CD4-positive, alpha-beta memory T cell (primary cell): Measurements from ENCODE around the gene MAL. TPM values are rescaled to one million over a fixed set of nuclear protein-coding genes. Genes with fewer than 3 reads are reported as not detected.

Source experiments
- CTCF ChIA-PET: fragments of 350-600 bp; sonication (Branson Sonifier 250); formaldehyde crosslinking; loops from one replicate; lab custom pipeline; 2021; ENCODE audit warnings: inconsistent platforms; ENCODE audit not compliant: partially characterized antibody; lab: Charles Lee
- POLR2A ChIA-PET: fragments of 350-600 bp; sonication (Branson Sonifier 250); formaldehyde crosslinking; loops from one replicate; lab custom pipeline; 2021; ENCODE audit not compliant: partially characterized antibody; lab: Charles Lee
- DNase-seq, 5 donors: peaks; one replicate each; pipeline versions ENCODE4 v3.0.0 to v3.0.0-alpha.2; 2020 to 2022; ENCODE audit warnings: mixed read lengths in 1 of 5
- H3K27ac ChIP-seq: one replicate; pipeline ENCODE4 v1.7.0; 2013; ENCODE audit warnings: low read depth, low read length
- H3K27me3 ChIP-seq: 2 replicates; pipeline ENCODE4 v1.7.0; 2013; ENCODE audit warnings: mild to moderate bottlenecking, low read length, moderate library complexity; ENCODE audit not compliant: insufficient read depth
- H3K36me3 ChIP-seq: 2 replicates; pipeline ENCODE4 v1.7.0; 2013; ENCODE audit warnings: mild to moderate bottlenecking, low read length, moderate library complexity; ENCODE audit not compliant: insufficient read depth
- H3K4me1 ChIP-seq: 2 replicates; pipeline ENCODE4 v1.7.0; 2013; ENCODE audit warnings: mild to moderate bottlenecking, low read length, moderate library complexity; ENCODE audit not compliant: insufficient read depth
- H3K4me3 ChIP-seq, 2 donors: one replicate each; pipeline ENCODE4 v1.7.0; 2013; ENCODE audit warnings: low read length in 2 of 2, mild to moderate bottlenecking in 1 of 2
- H3K9me3 ChIP-seq, 2 donors: one replicate each; pipeline ENCODE4 v1.7.0; 2013; ENCODE audit warnings: low read length in 2 of 2, control low read depth in 1 of 2; ENCODE audit not compliant: control insufficient read depth in 1 of 2
- H3K27ac Mint-ChIP-seq, 7 donors: one replicate each; pipeline ENCODE4 v1.8.0; 2020 to 2021; ENCODE audit warnings: mixed read lengths in 7 of 7, mild to moderate bottlenecking in 6 of 7, inconsistent platforms in 3 of 7, moderate library complexity in 3 of 7
- H3K27me3 Mint-ChIP-seq, 2 donors: one replicate each; pipeline ENCODE4 v1.8.0; 2020 to 2021; ENCODE audit warnings: mixed read lengths in 2 of 2
- H3K36me3 Mint-ChIP-seq, 2 donors: one replicate each; pipeline ENCODE4 v1.8.0; 2020 to 2021; ENCODE audit warnings: mixed read lengths in 2 of 2, inconsistent platforms in 1 of 2, mild to moderate bottlenecking in 1 of 2
- H3K4me1 Mint-ChIP-seq, 4 donors: one replicate each; pipeline ENCODE4 v1.8.0; 2020 to 2021; ENCODE audit warnings: mixed read lengths in 4 of 4, mild to moderate bottlenecking in 1 of 4
- H3K4me3 Mint-ChIP-seq, 8 donors: one replicate each; pipeline ENCODE4 v1.8.0; 2020 to 2021; ENCODE audit warnings: mixed read lengths in 8 of 8, mild to moderate bottlenecking in 7 of 8, moderate library complexity in 6 of 8, inconsistent platforms in 3 of 8
- H3K9me3 Mint-ChIP-seq, 8 donors: one replicate each; pipeline ENCODE4 v1.8.0; 2020 to 2021; ENCODE audit warnings: mixed read lengths in 8 of 8, mild to moderate bottlenecking in 5 of 8, inconsistent platforms in 3 of 8, moderate library complexity in 1 of 8
- intact Hi-C: fragments of 100-400 bp; cut with micrococcal nuclease; formaldehyde crosslinking; loops from one replicate; pipeline ENCODE4 v1.15.1; 2023
- polyA plus RNA-seq, 2 donors: library from polyadenylated mRNA; unstranded; fragments of 300-500 nt; fragmentation: Illumina TruSeq; gene quantifications; one replicate each; pipeline ENCODE4 v1.2.3, GENCODE V29; 2021
- total RNA-seq, 2 experiments: library from RNA; stranded (reverse); gene quantifications; one replicate each; pipeline ENCODE4 v1.2.3, GENCODE V29; 2021

The MAL gene
- total and polyA plus RNA-seq, 4 experiments from 2014 or later, result 108 to 274 (median 192) TPM

DNA sequence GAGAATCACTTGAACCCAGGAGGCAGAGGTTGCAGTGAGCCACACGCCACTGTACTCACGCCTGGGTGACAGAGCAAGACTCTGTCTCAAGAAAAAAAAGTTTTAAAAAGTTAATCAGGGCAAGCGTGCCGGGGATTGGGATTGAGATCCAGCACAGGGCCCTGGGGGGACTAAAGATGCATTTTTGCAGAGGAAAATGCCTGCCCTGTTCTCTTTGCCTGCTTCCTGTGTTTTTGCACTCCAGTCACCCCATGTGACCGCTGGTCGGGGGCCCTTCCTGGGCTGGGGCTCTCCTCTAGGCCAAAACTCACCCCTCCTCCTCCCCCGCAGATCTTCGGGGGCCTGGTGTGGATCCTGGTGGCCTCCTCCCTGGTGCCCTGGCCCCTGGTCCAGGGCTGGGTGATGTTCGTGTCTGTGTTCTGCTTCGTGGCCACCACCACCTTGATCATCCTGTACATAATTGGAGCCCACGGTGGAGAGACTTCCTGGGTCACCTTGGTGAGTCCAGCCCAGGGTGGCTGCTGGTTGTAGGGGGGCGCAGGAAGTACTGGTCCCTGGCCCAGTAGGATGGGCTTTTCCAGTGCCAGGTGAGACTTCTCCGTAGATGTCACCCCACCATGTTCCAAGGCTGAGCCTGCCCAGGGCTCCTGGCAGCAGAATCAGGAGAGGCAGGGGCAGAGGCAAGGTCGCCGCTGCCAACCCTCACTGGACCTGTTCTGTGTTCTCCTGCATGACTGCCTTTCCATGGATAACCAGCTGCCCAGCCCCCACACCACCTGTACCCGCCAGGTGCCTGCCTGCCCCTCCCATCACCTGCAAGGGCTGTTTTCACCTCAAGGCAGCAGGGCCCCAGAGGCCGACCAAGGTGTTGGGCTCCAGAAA is 22.4 kb downstream of the MAL start:
- Histone ChIP-seq H3K27me3 (no peaks in the 10 kb centered on the region), H3K4me3 (no peak overlapping the region), H3K36me3 (peaks cover 21% of the 10 kb centered on the region), H3K9me3 (no peaks in the 10 kb centered on the region), H3K4me1 (peaks cover 19% of the 10 kb centered on the region), H3K27ac (no peak overlapping the region)
- no peak overlapping the region for H3K4me3 Mint-ChIP-seq
- H3K27ac Mint-ChIP-seq, result peak overlapping the region in 6 of 7 donors; percentile 9 to 48 (median 39)
- no peaks in the 10 kb centered on the region for H3K27me3 Mint-ChIP-seq
- H3K36me3 Mint-ChIP-seq, result peaks cover 29 to 57% of the 10 kb centered on the region in 2 donors
- no peaks in the 10 kb centered on the region for H3K9me3 Mint-ChIP-seq
- DNase-seq, result no peak
- POLR2A ChIA-PET, result interaction anchor here (1.0 to 1.3 kb wide), 2 partner anchors 23 to 30 kb away, joined by 3 read pairs; partner anchors contain the start of gene MAL
- H3K4me1 Mint-ChIP-seq, result peaks cover 13 to 72% (median 42%) of the 10 kb centered on the region in 4 donors
- intact Hi-C loops, result no loop called here
- CTCF ChIA-PET, result no interaction called here

DNA sequence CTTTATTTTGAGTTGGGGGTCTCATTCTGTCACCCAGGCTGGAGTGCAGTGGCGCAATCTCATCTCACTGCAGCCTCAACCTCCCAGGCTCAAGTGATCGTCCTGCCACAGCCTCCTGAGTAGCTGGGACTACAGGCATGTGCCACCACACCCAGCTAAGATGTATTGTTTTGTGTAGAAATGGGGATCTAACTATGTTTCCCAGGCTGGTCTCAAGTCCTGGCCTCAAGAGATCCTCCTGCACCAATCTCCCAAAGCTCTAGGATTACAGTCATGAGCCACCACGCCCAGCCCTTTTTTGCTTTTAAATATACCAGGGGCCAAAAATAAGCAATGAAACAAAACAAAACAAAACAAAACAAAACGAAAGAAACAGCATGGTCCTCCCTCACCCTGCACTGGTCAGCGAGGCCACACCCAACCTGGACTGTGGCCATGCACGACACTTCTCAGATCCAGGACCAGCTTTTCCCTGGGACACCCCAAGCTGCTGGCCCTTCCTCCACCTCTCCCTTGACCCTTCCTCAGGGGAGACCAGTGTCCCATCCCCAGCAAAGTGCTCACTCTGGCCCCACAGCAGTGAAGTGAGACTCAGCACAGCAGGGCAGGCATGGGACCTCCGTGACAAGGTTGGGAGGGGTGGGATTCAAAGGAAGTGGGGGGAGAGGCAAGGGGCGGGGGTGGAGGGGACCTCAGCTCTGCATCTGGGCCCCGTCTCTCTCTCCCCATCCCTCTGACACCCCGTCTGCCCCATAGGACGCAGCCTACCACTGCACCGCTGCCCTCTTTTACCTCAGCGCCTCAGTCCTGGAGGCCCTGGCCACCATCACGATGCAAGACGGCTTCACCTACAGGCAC is 23.5 kb downstream of the MAL start:
- no peak overlapping the region for H3K4me3 ChIP-seq
- H3K27me3 ChIP-seq, result no peaks in the 10 kb centered on the region
- H3K4me1 ChIP-seq, result peaks cover 24% of the 10 kb centered on the region
- ChIA-PET POLR2A (interaction anchor here (1.0 to 1.3 kb wide), 2 partner anchors 24 to 29 kb away, joined by 3 read pairs; partner anchors contain the start of gene MAL), CTCF (interaction anchor here (0.7 kb wide), 1 partner anchor 19 kb away, joined by 3 read pairs; no protein-coding TSS in a partner anchor)
- peaks cover 21% of the 10 kb centered on the region for H3K36me3 ChIP-seq
- DNase-seq, result no peak
- Mint-ChIP-seq H3K4me3 (peak overlapping the region in 1 of 8 donors; percentile 17), H3K9me3 (no peaks in the 10 kb centered on the region), H3K27ac (peak overlapping the region in 6 of 7 donors; percentile 18 to 70 (median 60)), H3K27me3 (no peaks in the 10 kb centered on the region), H3K4me1 (peaks cover 15 to 67% (median 41%) of the 10 kb centered on the region in 4 donors), H3K36me3 (peaks cover 36 to 60% of the 10 kb centered on the region in 2 donors)
- no peak overlapping the region for H3K27ac ChIP-seq
- no peaks in the 10 kb centered on the region for H3K9me3 ChIP-seq
- intact Hi-C loops, result no loop called here

DNA sequence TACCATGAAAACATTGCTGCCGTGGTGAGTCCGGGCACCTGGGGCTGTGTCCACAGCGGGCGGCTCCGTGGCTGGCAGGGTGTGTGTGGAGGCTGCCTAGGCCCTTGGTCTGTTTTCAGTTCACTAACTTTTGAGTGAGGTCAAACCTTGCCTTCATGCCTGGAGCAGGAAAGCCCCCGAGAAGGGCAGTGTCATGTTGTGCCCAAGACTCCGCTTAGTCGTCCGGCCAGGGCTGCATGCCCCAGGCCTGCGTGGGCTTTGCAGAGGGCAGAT is 24.1 kb downstream of the MAL start:
- no peak overlapping the region for H3K4me3 Mint-ChIP-seq
- Histone ChIP-seq H3K9me3 (no peaks in the 10 kb centered on the region), H3K27me3 (no peaks in the 10 kb centered on the region), H3K4me3 (no peak overlapping the region), H3K4me1 (peaks cover 29% of the 10 kb centered on the region), H3K36me3 (peaks cover 21% of the 10 kb centered on the region), H3K27ac (no peak overlapping the region)
- H3K27ac Mint-ChIP-seq, result peak overlapping the region in 3 of 7 donors; percentile 41 to 66 (median 61)
- no peaks in the 10 kb centered on the region for H3K9me3 Mint-ChIP-seq
- DNase-seq, result no peak
- CTCF ChIA-PET, result no interaction called here
- POLR2A ChIA-PET, result no interaction called here
- no peaks in the 10 kb centered on the region for H3K27me3 Mint-ChIP-seq
- H3K36me3 Mint-ChIP-seq, result peaks cover 39 to 57% of the 10 kb centered on the region in 2 donors
- H3K4me1 Mint-ChIP-seq, result peaks cover 16 to 70% (median 42%) of the 10 kb centered on the region in 4 donors
- intact Hi-C loops, result no loop called here

DNA sequence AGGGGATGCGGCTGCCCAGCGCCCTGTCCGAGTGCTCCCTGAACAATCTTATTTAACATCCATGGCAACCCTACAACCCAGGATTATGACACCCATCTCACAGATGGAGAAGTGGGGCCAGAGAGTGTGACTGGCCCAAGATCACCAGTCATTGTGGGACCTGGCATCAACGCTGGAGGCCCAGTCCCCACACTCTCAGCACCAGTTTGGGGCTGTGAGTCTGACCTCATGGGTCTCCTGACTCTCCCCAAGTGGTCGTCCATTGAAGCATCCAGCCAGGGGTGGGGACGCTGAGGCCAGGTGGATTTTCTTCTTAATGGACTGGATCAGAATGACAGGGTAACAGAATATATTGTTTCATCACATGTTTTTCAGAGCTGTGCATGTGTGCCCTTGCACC is 24.5 kb downstream of the MAL start:
- Mint-ChIP-seq H3K27me3 (no peaks in the 10 kb centered on the region), H3K4me1 (peaks cover 18 to 71% (median 42%) of the 10 kb centered on the region in 4 donors), H3K4me3 (no peak overlapping the region), H3K9me3 (no peaks in the 10 kb centered on the region), H3K27ac (peak overlapping the region in 5 of 7 donors; percentile 41 to 82 (median 76)), H3K36me3 (peaks cover 39 to 55% of the 10 kb centered on the region in 2 donors)
- no peak overlapping the region for H3K27ac ChIP-seq
- no peaks in the 10 kb centered on the region for H3K9me3 ChIP-seq
- DNase-seq, result no peak
- peaks cover 21% of the 10 kb centered on the region for H3K36me3 ChIP-seq
- no peak overlapping the region for H3K4me3 ChIP-seq
- ChIA-PET POLR2A (interaction anchor here (17.6 kb wide), 1 partner anchor 26 kb away, joined by 225 read pairs; no protein-coding TSS in a partner anchor), CTCF (interaction anchor here (1.2 kb wide), 1 partner anchor 27 kb away, joined by 4 read pairs; no protein-coding TSS in a partner anchor)
- intact Hi-C loops, result no loop called here
- no peaks in the 10 kb centered on the region for H3K27me3 ChIP-seq
- H3K4me1 ChIP-seq, result peaks cover 33% of the 10 kb centered on the region

DNA sequence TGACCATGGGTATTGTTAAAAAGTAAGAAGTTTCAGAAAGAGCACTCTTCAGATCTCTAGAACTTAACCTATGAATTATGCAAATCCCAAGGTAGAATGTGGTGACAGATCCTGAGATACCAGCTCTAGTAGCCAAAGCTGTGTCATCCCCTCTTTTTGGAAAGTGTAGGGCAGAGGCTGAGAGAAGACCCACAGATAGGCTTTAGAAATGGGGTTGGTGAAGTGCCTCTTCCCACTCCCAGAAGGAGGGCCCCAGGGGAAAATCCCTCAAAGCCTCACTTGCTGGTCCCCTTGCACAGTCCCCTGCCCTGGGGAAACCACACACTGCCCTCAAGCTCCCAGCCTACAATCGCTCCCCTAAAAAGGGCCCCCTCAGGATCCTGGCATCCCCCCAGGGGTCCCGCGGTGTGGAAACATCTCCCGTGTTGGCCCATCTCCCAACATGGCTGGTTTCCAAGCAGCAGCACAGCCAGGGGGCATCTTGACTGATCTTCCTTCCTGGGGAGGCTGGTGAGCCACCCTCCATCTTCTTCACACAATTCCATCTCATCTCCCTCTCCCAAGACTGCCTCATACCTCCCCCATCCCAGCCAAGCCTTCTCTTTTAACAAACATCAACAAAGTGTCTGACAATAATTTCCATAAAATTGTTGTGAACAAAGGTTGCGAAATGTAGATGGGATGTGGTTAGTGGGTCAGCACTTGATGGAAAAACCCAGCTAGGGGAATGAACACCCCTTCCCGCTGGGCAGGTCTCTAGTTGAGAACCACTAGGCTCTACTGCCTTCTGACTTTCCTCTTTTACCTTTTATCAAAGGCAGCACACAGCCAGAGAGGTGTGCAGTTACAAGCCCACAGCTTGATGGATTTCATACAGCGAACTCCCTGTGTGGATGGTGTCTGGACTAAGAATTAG is 25.1 kb downstream of the MAL start:
- Histone ChIP-seq H3K9me3 (no peaks in the 10 kb centered on the region), H3K4me3 (no peak overlapping the region), H3K4me1 (peaks cover 39% of the 10 kb centered on the region), H3K27me3 (no peaks in the 10 kb centered on the region), H3K36me3 (peaks cover 21% of the 10 kb centered on the region), H3K27ac (no peak overlapping the region)
- Mint-ChIP-seq H3K9me3 (no peaks in the 10 kb centered on the region), H3K36me3 (peaks cover 39 to 51% of the 10 kb centered on the region in 2 donors), H3K27ac (peak overlapping the region; percentile 41 to 82 (median 74)), H3K27me3 (no peaks in the 10 kb centered on the region), H3K4me3 (peak overlapping the region in 1 of 8 donors; percentile 11), H3K4me1 (peaks cover 23 to 71% (median 45%) of the 10 kb centered on the region in 4 donors)
- ChIA-PET CTCF (interaction anchor here (1.2 to 6.8 kb wide), 3 partner anchors 25 to 29 kb away, joined by 4 to 65 read pairs (median 42); no protein-coding TSS in a partner anchor), POLR2A (interaction anchor here (17.6 kb wide), 1 partner anchor 26 kb away, joined by 225 read pairs; no protein-coding TSS in a partner anchor)
- no peak for DNase-seq
- intact Hi-C loops, result no loop called here

DNA sequence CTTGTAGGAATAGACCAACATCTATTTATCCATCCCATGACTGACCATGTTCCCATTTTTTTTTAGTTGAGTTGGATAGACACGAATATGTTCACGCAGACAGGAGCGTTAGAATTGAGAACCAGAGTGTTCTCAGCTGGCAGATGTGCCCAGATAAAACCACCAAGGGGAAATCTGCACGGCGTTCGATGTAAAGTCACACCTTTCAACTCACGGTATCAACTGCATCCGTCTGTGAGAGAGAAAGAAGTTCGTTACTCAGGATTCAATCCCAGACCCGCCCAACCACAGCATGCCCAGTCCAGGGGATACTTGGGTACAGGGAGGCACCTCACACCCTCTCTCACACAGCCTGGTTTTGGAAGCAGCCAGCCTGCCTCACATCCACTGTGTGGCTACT is 26.1 kb downstream of the MAL start:
- H3K36me3 Mint-ChIP-seq, result peaks cover 39 to 49% of the 10 kb centered on the region in 2 donors
- intact Hi-C loops, result no loop called here

More for the DNA sequence above, 26.1 kb downstream of the MAL start:
- H3K27me3 Mint-ChIP-seq, result no peaks in the 10 kb centered on the region
- Histone ChIP-seq H3K4me3 (no peak overlapping the region), H3K27me3 (no peaks in the 10 kb centered on the region), H3K27ac (no peak overlapping the region), H3K4me1 (peaks cover 40% of the 10 kb centered on the region), H3K9me3 (no peaks in the 10 kb centered on the region), H3K36me3 (peaks cover 21% of the 10 kb centered on the region)
- DNase-seq, result no peak
- peaks cover 25 to 71% (median 47%) of the 10 kb centered on the region in 4 donors for H3K4me1 Mint-ChIP-seq
- ChIA-PET POLR2A (interaction anchor here (5.6 to 17.6 kb wide), 2 partner anchors 25 to 27 kb away, joined by 61 to 225 read pairs; partner anchors contain the start of gene MAL), CTCF (interaction anchor here (3.4 to 8.2 kb wide), 5 partner anchors 8 to 28 kb away, joined by 15 to 65 read pairs (median 42); no protein-coding TSS in a partner anchor)
- no peak overlapping the region for H3K4me3 Mint-ChIP-seq
- H3K9me3 Mint-ChIP-seq, result no peaks in the 10 kb centered on the region
- H3K27ac Mint-ChIP-seq, result peak overlapping the region; percentile 5 to 82 (median 74)
